Measurements from ENCODE around the gene TMEM222.

TMEM222 gene

DNA sequence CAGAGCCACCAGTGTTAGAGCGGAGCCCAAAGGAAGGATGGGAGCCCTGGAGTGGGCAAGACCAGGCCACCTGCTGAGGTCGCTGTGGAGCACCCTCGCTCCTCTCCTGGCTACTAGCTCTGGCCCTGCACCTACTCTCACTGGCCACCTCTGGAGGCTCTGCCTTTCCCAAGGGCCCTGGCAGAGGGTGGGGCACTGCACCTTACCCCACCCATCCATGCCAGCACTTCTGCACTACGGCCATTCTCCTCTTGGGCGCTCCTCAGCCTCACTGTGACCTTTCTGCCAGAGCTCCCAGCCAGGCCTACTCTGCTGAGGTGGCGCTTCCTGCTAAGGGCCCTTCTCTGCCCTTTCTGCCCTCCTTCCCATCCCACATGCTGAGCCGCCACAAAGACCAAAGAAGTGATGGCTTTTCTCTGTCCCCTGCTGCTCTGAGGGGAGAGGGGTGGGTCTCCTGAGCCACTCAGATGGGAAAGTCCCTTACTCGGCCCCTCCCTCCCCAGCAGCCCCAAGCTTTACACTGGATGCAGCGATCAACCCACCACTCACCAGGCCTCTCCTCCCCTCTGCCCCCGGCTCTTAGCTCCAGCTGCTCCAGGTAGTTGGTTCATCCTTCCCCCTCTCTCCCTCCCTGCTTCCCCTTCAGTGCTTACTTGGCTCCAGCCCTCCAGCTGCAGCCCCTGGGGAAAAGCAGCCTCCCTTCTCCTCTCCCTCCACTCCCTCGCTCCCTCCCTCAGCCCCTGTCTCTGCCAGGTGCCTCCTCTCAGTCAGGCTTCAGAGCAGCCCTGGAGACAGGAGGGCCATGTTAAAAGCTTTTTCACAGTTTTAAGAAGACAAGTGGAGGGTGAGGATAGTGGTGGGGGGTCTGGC is 14.8 kb upstream of the TMEM222 start:
- DNase-seq (ENCODE audit: low read depth) = no peak

DNA sequence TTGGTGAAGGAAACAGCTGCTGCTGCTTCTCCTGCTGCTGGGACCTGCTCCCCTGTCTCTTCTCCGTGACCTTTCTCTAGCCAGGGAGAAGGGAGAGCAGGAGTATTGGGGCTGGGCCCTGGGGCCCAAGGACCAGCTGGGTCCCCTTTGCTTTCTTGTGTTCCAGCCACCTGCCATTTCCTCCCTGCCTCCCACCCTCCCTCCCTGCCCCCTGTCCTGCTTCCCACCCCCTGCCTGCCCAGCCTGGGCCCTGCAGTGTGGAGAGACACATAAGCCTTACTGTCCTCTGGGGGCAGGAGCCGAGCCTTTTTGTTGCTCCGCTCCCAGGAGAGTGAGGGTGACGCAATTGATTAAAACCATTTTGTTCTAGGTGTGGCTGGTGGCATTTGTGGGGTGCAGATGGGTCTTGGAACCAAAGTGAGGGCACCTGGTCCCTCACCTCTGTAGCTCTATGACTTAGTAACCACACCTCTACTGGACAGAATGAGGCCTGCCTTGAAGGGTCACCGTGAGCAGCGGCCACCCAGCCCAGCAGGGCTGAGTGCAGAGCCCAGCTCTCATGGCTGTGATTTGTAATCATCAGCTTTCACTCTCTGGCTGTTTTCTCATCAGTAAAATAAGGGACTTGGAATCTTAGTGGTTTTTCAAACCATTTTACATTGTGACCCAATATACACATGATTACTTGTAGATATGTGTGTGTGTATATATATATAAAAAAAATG is 13.9 kb upstream of the TMEM222 start:
- DNase-seq (ENCODE audit: low read depth) = no peak

DNA sequence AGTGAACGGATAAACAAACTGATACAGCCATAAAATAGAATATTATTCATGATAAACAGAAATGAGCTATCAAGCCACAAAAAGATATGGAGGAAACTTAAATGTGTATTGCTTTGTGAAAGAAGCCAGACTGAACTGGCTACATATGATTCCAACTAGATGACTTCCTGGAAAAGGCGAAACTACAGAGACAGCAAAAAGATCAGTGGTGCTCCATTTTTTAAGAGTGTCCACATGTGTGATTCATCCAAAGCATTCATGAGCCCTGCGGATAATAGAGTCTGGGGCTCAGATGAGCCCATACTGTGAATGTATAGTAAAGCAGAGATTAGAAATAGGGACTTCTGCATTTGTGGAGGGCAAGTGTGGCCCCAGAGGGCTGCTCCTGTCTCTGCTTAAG is 7.8 kb upstream of the TMEM222 start:
- DNase-seq (ENCODE audit: low read depth) = no peak

DNA sequence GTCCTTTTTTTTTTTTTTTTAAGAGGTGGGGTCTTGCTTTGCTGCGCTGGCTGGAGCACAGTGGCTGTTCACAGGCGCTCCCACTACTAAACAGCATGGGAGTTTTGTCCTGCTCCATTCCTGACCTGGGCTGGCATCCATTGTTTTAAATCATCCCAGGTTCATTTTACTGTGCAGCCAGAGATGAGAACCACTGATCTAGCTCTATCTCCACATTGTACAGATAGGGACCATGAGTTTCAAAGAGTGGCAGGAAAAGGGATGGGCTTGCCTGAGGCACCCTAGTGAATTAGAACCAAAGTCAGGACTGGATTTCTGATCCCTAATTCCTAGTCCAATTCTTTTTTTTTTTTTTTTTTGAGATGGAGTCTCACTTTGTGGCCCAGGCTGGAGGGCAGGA is 7.2 kb upstream of the TMEM222 start:
- DNase-seq (ENCODE audit: low read depth) = no peak

DNA sequence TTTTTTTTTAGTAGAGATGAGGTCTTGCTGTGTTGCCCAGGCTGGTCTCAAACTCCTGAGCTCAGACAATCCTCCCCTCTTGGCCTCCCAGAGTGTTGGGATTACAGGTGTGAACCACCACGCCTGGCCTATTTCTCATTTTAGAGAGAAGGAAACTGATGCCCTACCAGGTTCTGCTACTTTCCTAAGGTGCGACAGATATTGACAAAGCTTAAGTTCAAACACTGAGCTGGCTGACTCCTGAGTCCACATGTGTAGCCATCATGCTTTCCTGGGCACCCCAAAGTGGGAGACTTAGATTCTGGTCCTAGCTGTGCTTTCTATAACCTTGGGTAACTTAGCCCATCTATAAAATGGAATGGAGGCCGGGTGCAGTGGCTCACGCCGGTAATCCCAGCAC is 5.1 kb upstream of the TMEM222 start:
- DNase-seq (ENCODE audit: low read depth) = no peak

DNA sequence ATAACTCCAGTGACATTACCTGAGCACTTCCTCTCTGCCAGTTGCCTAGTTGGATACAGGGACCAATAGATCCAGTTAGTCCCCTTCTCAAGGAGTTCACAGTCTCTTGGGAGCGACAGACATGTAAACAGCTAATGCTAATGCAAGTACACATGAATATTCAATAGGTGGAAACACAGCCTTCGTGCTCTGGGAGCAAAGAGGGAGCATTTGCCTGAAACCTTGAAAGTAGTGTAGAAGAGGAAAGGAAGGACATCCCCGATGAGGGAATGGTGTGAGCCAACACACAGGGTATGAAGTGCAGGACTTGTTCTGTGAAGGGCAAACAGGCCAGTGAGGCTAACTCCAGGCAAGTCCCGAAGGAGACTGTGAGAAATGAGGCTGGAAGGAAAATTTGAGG is 3.8 kb upstream of the TMEM222 start:
- DNase-seq (ENCODE audit: low read depth) = no peak

DNA sequence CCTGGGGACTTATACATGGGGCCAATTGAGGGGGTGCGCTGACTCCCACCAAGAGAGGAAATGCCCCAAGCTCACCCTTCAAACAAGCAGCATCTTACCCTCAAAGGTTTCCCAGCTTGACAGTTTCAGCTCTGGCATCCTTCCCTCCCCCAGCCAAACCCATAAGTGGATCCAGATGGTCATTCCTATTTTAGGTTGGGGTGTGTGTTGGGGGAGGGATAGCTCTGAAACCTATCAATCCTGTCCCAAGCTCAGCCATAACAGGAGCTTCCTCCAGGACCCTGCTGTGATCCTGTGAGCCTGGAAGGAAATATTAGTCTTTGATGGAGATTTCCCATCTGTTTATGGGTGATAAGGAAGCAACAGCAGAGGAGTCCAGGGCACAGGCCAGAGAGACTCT is 3.4 kb upstream of the TMEM222 start:
- DNase-seq (ENCODE audit: low read depth) = no peak

DNA sequence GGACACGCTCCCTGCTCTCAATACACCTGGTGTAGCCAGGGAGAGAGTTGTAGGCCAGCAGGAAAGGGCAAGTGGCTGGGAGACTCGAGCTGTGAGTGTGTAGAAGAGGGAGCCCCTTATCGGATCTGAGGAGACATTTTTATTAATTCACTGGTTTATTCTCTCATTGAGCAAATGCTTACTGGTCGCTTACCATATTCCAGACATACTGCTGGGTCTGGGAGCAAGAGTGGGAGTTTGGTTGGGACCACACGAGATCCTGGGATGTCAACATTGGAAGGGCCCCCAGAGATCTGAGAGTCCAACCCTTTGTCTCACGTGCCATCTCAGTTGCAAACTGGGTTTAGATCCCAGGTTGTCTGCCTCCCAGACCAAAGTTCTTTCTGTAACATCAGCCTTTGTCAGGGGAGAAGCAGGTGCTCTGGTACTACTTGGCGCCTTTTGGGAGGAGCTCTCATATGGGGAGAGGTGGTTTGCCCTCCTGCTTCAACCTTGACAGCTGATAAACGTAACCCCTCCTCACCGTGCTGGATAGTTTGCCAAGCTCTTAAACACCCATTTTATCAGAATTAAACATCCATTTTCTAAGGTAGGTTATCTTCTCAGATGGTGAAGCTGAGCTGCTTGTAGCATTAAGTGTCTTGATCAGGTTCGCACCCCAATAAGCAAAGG is 742 bp downstream of the TMEM222 start:
- no peak for DNase-seq (ENCODE audit: low read depth)

DNA sequence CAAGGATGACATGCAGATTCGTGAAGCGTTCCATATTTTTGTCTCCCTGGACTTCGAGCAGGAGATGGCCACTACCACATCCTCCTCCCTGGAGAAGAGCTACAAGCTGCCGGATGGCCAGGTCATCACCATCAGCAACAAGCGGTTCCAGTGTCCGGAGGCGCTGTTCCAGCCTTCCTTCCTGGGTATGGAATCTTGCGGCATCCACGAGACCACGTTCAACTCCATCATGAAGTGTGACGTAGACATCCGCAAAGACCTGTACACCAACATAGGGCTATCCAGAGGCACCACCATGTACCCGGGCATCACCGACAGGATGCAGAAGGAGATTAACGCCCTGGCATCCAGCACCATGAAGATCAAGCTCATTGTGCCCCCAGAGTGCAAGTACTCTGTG is 3.3 kb downstream of the TMEM222 start:
- no peak for DNase-seq (ENCODE audit: low read depth)

DNA sequence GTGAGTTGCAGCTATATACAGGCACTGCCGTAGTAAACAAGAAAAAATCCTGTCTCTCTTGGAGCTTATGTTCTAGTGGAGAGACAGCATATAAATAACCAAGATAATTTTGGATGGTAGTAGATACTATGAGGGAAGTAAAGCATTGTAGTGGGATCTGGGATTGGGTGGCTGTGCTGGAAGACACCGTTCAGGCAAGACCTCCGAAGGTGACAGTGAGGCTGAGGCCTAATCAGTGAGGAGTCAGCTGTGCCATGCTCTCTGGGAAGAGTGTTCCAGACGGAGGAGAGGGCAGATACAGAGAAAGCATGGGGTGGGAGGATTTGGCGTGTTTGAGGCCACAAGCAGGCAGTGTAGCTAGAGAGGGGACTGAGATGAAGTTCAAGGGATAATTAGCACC is 6.0 kb downstream of the TMEM222 start:
- DNase-seq (ENCODE audit: low read depth) = no peak

DNA sequence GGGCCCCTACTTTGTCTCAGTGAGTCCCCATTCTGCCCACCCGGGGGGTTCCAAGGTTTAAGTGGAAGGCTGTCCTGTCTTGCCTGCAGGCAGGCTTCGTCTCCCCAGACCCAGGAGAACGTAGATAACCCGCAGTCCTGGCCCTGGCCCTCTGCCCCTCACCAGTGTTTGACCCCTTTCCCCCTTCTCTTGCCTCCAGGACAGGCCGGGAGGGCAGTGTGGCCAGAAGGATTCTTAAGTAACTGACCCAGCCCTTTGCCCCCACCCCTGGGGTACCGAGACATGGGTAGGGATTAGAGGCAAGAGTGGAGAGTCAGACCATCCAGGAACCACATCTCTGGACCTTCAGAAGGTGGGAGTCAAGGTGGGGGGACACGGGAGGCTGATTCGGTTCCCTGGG is 8.8 kb downstream of the TMEM222 start:
- DNase-seq (ENCODE audit: low read depth) = no peak

DNA sequence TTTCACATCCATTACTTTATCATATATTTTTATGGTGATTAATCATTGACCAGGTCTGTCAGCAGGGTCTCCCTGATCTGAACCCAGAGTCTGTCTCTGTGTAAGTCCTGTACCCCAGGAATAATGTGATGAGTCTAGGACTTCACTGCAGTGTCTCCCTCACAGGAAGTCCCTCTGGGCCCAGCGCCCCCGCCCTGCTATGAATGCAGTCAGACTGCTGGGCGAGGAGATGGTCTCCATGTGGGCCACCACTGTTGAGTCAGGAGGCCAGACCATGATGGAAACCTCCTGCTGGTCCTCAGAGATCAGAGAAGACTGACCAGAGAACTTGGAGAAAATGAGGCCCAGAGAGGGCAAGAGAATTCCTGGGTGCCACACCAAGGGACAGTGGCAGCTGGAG is 9.5 kb downstream of the TMEM222 start:
- DNase-seq (ENCODE audit: low read depth) = no peak

DNA sequence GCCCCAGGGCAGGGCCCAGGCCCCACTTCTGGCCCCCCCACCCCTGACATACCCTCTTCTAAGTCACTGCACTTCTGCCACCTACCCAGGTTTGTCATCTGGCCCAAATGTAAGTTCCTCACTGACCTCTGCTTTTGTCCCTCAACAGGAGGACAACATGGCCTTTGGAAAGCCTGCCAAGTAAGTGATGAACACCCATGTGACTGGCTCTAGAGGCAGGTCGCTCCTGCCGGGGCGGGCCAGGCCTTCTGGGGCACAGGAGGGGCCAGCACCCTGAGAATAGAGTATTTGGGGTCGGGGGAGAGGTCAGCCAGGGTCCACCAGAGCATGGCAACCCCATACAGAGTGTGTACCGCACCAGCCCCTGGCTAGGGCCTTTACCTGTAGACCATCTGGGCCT is 10.0 kb downstream of the TMEM222 start:
- no peak for DNase-seq (ENCODE audit: low read depth)

DNA sequence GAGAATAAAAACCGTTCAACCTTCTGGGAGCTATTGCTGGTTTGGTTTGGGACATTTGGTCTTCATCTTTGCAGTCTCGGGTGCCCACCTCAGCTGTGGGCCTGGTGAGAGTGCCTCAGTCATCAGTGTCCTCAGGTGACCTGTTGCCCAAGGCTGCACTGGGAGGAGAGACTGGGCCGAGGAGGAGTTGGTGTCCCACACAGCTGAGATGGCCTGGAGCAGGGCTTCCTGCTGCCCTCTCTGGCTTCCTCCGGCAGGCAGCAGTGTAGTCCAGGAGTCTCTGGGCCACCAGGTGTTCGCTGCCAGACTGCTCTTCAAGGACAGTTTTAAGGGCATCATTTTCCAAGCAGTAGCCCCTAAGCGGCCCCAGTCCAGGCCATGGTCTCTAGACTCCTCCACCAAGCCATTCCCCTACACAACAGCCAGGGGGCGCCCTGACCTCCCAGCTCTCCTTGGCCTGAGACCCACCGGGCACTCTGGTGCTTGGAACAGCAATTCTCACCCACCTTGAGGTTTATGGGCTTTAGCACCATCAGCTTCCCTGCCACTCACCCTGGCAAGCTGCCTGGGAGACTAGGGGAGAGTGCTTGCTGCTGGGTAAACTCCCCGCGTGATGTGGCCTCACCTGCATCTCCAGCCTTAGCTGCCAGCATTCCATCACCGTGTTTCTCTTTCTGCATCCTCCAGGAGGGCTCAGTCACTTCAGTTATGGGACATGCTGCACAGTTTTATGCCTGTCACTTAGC is 10.7 kb downstream of the TMEM222 start:
- no peak for DNase-seq (ENCODE audit: low read depth)

DNA sequence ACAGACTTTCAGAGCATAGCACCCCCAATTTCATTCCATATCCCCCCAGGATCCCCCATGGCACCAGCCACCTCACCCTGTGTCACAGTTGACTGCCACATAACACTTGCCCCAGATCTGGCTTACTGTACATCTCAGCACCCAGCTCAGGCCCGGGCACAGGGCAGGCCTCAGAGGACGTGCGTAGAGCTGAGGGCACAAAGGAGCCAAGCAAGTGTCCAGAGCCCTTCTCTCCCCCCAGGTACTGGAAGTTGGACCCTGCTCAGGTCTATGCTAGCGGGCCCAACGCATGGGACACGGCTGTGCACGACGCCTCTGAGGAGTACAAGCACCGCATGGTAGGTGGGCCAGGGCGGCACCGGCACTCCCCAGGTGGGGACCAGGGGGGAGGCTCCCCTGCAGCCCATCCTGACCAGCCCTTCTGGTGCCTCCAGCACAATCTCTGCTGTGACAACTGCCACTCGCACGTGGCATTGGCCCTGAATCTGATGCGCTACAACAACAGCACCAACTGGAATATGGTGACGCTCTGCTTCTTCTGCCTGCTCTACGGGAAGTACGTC is 11.8 kb downstream of the TMEM222 start:
- no peak for DNase-seq (ENCODE audit: low read depth)

DNA sequence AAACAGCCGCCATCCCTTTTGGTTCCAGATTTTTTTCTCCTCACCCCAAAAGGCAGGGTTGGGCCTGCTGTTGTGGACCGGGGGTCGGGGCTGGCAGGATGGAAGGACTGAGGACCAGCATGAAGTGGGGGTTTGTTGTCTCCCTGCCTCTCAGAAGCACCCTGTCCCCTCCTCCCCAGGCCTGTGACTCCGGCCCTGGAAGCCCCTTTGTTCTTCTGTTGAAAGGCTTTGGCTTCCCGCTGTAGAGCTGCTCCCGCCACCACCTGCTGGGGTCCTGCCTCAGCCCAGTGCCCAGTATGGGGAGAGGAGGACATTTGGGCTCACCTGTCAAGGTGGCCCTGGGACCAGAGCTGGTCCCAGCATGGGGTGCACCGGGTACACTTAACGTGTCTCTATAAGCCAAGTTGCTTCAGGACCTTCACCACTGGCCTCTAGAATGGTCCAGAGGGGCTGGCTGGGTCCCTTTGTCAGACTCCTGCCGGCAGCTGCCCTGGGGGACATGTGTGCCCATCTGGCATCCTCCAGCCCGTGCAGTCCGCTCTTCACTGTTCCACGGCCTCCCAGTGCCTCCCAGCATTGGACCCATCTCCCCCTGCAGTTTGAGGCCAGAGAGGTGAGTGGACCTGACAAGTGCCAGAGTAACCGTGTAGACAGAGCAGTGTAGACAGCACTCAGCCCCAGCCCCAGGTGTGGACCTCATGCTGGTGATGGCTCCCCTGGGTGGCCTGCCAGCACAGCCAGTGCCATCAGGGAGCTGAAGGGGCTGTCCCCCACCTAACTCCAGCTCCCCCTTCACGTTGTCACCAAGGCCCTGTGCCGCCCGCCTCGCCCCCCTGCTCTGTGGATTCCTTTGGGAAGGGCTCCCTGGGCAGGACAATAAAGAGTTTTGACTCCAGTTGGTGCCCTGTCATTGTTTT is 13.8 kb downstream of the TMEM222 start:
- DNase-seq (ENCODE audit: low read depth) = no peak

DNA sequence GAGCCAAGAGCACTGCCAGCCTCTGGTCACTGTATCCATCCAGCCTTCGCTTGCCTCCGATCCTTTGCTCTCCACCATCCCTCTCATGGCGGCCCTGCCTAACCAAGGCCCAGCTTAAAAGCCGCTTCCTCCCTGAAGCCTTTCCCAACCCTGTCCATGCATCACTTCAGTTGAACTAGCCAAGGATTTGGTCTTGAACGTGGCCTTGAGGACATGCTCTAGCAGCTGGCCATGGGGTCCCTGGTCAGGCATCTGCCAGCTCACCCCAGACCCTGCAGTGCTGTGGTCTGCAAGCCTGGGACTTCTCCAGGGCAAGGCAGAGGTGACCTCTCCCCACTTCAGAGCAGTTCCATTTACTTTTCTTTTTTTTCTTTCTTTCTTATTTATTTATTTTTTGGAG is 14.8 kb downstream of the TMEM222 start:
- DNase-seq (ENCODE audit: low read depth) = no peak

DNA sequence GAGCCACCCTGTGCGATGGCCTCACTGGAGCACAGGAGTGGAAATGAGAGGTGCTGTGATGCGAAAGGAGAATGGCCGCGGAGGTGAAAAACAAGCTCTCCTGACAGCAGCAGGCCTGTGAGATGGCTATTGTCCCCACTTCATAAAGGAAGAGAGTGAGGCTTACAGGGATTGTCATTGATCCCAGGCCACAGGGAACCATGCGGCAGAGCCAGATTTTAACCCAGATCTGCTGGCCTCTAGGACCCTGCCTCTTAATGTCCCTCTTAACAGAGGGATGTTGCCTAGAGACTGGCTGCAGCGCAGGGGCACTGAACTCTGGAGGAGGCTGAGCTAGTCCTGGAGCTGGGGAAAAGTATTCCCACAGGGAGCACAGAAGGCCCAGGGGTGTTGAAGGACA is 16.8 kb downstream of the TMEM222 start:
- DNase-seq (ENCODE audit: low read depth) = no peak

DNA sequence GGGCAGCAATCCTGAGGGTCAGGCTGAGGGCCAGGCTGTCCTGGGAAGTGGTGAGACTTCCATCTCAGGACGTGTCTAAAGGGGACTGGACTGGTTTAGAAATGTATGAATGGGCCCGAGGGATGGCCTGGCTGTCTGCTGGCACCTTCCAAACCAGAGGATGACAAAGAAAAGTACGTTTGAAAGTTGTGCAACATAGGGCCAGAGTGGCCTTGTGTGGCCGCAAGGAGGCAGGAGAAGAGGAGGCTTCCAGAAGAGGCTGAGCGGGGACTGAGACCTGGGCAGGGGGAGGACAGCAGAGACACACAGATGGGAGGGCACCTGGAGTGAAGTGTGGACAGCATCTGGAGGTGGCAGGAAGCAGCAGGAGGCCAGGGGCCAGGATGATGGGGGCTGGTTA is 17.2 kb downstream of the TMEM222 start:
- DNase-seq (ENCODE audit: low read depth) = no peak

DNA sequence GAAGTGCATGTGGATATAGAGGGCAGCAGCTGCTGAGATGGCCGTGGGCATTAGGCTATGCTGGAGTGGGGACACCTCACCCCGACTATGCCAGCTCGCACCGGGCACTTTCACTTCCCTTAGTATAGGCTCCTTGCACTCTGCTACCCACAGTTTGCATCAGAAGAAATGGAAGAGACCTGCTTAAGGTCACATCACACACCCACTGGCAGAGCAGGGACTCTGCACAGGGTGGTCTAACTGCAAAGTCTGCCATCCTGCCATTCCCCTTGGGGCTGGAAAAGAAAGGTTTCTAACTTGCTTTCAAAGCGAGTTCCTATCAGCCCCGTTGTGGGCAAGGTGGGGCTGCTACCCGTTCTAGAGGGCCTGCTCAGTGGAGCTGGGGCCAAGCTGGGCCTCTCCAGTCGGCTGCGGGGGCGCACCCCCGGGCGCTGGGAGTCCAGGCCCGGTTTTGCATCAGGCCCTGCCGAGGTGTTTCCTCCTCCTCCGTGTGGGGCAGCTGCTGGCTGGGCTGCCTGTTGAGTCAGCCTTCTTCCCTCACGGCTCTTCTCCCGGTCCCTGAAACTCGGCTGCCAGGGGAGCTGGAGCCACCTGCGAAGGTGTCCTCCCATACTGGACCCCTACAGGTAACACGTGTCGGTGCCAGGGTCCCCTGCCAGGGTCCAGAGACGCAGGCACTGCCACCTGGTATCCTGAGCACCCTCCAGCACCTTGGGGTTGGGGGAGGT is 19.7 kb downstream of the TMEM222 start, which contains the start of gene SYTL1:
SYTL1 (plus strand) TSS at position 498 of the 728 bp plus-strand sequence. CDS start 3,313 bp downstream, outside the sequence.
- DNase-seq (ENCODE audit: low read depth) = no peak
